Measurements from ENCODE around the gene FHOD3. TPM values are rescaled to one million over a fixed set of nuclear protein-coding genes. Genes with fewer than 3 reads are reported as not detected.

The FHOD3 gene
- total RNA-seq, 1 experiment from 2014 or later: 23.1 TPM

- DNase-seq (ENCODE audit: extremely low read depth, low read depth): no peak
Measured at GRCh38 chr18:36295214-36295613, 2.3 kb upstream of the FHOD3 start.

DNA sequence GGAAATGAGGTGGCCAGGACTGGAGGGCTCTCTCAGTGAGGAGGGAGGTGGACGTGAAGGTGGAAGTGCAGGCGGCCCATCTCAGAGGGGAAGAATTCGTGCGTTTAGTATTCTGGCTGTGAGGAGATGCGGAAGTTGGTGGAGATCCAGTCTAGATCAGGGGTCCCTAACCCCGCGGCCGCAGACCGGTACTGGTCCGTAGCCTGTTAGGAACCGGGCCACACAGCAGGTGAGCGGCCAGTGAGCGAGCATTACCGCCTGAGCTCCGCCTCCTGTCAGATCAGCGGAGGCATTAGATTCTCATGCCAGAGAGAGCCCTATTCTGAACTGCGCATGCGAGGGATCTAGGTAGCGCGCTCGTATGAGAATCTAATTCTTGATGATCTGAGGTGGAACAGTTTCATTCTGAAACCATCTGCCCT is 1.6 kb upstream of the FHOD3 start:
- DNase-seq (ENCODE audit: extremely low read depth, low read depth): no peak

- peak; percentile 35 for DNase-seq (ENCODE audit: extremely low read depth, low read depth)
Measured at GRCh38 chr18:36296650-36297416, 680 bp upstream of the FHOD3 start.

GRCh38 chr18:36298126-36298741 is 721 bp downstream of the FHOD3 start:
- DNase-seq (ENCODE audit: extremely low read depth, low read depth): no peak

GRCh38 chr18:36299015-36299414 is 1.5 kb downstream of the FHOD3 start:
- no peak for DNase-seq (ENCODE audit: extremely low read depth, low read depth)

DNA sequence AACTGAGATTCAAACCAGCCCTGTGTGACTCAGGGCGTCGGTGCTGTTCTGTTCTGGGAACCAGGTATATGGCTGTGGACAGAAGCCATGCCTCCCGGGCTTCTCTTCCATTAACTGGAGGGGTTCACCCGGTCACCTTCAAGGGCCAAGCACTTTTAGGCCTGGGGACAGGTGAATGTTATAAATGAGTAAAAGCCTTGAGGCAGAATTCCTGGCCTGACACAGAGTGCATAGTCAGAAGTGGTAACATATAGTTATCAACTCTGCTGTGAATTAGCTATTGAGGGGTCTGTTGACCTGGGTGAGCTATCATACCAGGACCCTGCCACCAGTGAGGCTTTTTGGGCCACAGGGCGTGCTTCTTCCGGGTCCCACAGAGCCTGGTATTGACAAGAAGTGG is 2.7 kb downstream of the FHOD3 start:
- DNase-seq (ENCODE audit: extremely low read depth, low read depth): no peak

- no peak for DNase-seq (ENCODE audit: extremely low read depth, low read depth)
Measured at GRCh38 chr18:36301884-36302283, 4.4 kb downstream of the FHOD3 start.

- no peak for DNase-seq (ENCODE audit: extremely low read depth, low read depth)
Measured at GRCh38 chr18:36302676-36303075, 5.2 kb downstream of the FHOD3 start.

DNA sequence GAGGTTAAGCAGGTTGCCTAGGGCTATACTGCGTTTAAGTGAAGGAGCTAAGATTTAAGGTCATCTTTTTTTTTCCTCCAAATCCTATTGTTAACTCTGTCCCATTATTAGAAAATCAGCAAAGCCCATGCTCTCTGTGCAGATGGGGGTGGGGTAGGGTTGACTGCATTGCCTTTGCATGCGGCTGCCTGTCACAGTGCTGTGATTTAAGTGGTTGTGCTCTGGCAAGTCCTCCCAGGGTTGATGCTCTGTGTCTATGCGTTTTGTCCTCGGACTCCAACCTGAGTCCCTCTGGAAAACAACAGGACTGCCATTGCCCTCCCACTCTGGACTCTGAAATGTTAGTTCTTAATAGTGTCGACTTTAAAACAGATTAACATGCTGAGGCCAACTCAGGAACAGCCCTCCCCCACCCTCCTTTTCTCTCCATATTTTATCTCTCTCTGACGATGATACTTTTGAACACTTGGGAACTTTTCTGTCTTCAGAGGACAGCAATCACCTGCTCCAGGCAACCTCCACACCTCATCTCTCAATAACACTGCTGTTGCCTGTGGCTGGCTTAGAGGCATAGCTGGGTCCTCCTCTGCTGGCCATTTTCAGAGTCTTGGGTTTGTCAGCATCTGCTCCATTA is 5.8 kb downstream of the FHOD3 start:
- no peak for DNase-seq (ENCODE audit: extremely low read depth, low read depth)

DNA sequence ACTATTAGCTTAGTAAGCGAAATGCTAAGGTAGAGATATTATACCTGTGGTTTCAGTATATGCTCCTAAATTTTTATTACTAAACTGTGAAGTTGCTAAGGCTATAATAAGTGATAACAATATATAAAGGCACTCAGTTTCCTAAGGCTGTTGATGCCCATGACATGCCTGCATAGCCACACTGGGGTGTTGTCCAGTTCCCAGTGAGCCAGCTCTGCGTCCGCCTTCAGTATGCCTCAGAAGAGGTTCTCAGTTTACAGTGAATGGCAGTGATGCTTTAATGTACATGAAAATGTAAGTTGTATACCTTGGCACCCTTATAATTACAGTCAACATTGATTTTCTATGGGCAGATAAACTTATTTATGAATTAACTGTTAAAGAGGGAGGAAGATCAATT is 7.2 kb downstream of the FHOD3 start:
- no peak for DNase-seq (ENCODE audit: extremely low read depth, low read depth)

GRCh38 chr18:36305375-36305774 is 7.9 kb downstream of the FHOD3 start:
- DNase-seq (ENCODE audit: extremely low read depth, low read depth): no peak

DNA sequence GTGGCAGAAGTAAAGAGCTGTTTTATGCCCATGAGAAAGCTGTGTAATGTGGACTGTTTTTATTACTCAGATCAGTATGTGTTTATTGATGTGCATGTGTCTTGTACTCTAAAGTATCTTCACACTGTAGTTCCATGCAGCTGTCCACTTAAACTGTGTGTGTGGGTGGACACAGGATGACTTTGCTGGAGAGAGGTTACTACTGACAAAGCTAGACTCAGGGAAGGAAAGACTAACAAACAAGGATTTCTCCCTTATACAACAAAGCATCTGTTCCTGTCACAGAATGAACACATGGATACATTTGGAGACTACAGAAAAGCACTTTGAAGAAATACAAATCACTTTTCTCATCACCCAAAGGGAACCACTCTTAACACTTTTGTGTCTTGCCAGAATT is 10.0 kb downstream of the FHOD3 start:
- DNase-seq (ENCODE audit: extremely low read depth, low read depth): no peak

DNA sequence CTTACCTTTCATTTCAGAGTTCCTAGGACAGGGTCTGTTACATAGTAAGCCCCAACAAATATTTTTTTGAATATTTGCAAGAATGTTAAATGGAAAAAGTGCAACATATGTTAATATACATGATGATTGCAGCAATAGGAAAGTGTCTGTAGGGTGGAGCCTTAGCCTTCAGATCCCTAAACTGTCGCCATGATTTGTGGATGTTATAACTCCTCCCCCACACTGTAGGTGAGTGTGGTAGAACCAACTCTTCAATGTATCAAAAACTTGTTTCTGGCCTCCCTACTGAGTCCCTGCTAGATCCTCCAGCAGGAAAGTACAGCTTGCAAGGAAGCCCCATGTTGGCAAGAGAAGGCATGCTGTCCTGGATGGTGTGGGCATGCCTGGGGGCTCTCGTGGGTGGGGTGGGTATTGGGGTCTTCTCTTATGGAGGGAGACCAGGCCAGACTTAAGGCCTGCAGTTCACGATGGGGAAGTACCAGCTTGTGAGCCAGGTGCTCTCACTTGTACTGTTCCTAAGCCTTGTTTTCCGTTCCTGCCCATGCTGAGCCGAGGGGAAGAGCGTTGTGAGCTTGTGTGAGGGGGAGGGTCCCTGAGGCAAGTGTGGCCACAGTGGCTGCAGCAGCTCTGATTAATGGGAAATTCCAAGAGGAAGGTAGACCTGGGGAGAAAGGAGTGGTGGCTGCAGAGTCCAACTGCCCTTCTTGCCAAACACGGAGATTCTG is 11.4 kb downstream of the FHOD3 start:
- no peak for DNase-seq (ENCODE audit: extremely low read depth, low read depth)

DNA sequence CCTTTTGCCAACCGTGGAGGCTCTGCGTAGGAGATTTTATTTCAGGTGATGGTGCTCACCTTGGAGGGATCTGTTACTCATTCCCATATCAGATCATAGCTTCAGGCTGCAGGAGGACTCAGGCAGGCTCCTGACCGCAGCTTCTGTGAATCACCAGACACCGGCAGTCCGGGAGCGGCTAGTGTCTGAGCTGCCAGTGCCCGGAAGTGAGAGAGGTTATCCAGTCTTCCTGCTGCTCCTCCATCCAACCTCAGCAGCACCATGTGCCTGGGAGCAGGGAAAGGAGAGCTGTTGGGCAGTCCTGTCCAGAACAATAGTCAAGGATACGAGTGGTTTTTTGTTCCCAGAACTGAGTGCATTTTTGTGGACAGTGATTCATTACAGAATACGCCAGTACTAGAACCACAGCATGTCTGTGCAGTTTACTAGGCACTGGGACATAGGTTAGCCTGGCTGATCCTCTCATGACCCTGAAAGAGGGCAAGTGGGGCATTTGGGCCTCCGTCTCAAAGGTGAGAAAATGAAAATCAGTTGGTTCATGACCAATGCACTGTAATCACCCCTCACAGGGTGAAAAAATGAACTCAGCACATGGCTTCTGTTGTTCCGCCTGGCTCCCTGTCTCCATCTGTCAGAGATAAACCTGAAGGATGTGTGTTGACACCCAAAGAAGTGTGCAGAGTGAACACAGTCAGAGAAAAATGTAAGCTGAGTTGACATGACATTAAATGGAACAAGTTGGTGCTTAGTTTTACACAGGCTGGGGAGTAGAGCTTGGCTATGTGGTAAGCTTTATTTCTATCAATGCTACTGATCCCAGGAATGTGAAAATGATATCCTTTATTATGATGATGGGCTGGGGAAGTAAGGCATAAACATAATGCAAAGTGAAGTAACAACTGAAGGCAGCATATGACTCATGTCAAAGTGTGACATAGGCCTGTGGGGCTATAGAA is 12.2 kb downstream of the FHOD3 start:
- no peak for DNase-seq (ENCODE audit: extremely low read depth, low read depth)

DNA sequence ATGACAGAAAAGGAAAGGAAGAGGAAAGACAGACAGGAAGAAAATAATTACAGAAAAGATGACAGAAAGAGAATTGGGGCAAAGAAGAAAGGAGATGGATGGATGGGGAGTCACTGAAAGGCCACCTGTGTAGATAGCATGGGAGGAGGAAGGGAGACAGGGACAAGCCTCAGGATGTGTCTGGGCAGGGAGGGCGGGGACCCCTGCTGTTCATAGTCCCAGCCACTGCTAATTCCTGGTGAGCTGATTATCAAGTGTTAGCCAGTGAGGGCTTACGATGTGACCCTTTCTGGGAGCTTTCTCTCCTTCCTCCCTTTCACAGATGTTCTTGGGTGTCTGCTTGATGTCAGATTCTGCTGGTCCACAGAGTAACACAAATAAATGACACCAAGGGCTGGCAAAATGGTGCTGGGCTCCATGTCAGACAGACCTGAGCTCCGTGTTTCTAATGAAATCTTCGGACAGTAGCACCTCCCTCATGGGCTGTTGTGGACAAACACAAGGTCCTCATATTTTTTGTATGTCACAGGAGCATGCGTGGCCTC is 13.6 kb downstream of the FHOD3 start:
- no peak for DNase-seq (ENCODE audit: extremely low read depth, low read depth)

DNA sequence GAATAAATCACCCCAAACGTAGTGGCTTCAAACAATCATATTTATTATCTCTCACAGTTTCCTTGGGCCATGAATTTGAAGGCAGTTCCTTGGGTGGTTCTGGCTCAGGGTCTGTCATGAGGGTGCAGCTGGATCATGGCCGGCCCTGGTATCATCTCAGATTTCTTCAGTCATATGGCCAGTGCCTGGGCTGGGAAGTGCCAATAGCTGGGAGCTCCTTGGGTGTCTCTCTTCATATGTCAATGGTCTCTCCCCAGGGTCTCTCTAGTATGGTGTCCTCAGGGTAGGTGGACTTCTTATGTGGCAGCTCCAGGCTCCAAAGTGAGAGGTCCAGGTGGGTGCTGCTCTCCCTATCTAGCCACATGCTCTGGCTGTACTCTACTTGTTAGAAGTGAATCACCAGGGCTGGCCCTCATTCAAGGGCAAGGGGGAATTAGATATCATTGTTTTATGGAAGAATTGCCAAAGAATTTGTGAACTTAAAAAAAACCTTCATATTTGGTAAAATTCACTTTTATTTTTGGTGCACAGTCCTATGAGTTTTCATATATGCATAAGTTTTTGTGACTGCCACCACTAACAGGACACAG is 15.4 kb downstream of the FHOD3 start:
- DNase-seq (ENCODE audit: extremely low read depth, low read depth): no peak

GRCh38 chr18:36314098-36314497 is 16.6 kb downstream of the FHOD3 start:
- DNase-seq (ENCODE audit: extremely low read depth, low read depth): peak; percentile 97

- DNase-seq (ENCODE audit: extremely low read depth, low read depth): peak; percentile 76
Measured at GRCh38 chr18:36314754-36315153, 17.2 kb downstream of the FHOD3 start.

GRCh38 chr18:36315736-36316135 is 18.2 kb downstream of the FHOD3 start:
- DNase-seq (ENCODE audit: extremely low read depth, low read depth): no peak

Data from NCI-H460 (cell line).